GM18502 (cell line): ENCODE data around the gene TMEM232.
A peak's percentile ranks its signal among the peaks of the same experiment; 100 is the strongest.

Source experiments
- ATAC-seq: cut with Tn5 transposase; IDR thresholded peaks from one replicate; pipeline ENCODE4 v1.9.1; 2021; ENCODE audit warnings: mild to moderate bottlenecking; ENCODE audit not compliant: unreplicated experiment, poor library complexity

TMEM232 gene

DNA sequence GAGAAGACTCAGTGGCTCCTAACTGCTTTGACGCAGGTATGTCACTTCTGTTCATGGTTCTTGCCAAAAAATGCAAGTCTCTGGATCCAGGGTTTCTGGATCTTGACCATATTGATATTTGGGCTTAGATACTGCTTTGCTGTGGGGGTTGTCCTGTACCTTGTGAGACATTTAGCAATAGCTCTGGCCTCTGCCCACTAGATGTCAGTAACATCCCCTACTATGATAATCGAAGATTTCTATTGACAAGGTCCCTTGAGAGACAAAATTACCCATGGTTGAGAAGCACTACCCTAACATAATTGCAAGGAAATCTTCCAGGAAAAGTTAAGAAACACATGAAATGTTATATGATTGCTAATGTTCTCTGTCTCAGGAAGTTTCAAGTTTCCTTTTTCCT is 285.4 kb downstream of the TMEM232 start:
- peak; percentile 70 for ATAC-seq

DNA sequence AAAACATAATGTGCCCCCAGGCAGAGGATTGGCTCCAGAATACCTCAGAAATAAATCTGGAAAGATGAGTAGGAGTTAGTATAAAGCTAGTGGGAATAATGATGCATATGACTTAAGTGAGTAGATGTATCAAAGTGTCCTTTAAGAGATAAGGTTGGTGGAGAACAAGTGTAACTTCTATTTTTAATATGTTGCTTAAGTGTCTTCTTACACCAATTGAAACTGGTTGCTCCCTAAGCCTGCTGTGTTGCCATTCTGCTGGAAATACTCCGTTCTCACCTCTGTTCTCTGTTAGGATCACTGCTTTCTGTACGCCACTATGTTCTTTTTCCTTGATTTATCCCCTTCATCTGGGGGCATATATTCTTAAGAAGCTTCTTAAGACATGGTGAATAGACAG is 286.4 kb downstream of the TMEM232 start:
- ATAC-seq, result no peak

DNA sequence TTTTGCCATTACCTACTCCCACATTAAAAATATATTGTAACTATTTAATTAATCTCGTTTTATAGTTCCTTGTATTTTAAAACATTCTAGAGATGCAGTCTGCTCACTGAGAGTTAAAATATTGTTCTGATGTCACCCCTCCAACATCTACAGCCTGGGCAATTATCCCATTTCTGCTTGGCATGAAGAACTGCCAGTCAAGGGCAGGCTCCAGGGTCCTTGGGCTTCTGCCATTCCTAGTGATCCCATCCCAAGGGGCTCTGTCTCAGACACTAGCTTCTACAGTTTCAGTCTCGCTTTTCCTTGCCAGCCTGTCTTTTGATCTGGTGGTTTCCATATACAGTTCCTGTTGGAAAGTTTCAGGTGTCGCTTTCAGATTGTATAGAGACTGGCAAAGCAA is 287.2 kb downstream of the TMEM232 start:
- no peak for ATAC-seq

DNA sequence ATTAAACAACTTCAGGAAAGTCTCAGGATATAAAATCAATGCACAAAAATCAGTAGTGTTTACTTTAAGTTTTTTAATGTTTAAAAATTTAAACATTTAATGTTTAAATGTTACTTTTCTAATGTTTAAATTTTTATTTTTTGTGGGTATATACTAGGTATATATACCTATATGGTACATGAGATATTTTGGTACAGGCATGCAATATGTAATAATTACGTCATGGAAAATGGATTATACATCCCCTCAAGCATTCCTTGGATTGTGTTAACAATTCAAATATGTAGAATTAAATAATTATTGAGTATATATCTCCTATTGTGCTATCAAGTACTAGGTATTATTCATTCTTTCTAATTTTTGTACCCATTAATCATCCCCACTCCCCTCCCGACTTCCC is 291.3 kb downstream of the TMEM232 start:
- no peak for ATAC-seq

DNA sequence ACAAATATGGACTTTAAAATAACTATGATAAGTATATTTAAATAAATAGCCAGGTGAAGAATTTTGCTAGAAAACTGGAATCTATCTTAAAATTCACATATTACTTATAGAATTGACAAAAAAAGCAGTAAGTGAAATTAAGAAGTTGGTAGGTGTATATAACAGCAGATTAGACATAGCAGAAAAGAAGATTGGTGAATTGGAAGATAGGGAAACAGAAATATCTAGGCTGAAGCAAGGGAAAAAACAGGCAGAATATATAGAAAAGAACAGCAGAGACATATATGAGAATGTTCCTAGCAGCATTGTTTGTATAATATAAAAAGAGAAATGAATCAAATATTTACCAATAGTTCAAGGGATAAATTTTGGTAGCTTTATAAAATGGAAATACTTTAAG is 294.9 kb downstream of the TMEM232 start:
- ATAC-seq, result no peak

DNA sequence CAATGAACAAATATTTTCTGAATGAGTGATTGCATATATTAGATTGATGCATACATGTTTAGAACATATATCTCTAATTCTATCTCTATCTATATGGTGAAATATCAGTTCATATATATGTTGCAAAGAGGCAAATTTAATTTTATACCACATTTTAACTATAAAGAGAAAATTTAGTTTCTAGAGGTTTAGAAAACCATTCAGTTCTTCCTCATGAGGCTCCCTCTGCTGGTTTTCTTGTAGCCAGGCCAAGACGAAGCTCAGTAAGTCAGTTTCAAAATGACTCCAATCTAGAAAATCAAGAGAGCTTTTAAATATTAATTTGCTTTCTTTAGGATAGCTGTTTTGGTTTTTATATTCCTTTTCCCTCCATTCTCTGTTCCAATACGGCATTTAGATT is 312.1 kb downstream of the TMEM232 start:
- ATAC-seq, result peak; percentile 63

DNA sequence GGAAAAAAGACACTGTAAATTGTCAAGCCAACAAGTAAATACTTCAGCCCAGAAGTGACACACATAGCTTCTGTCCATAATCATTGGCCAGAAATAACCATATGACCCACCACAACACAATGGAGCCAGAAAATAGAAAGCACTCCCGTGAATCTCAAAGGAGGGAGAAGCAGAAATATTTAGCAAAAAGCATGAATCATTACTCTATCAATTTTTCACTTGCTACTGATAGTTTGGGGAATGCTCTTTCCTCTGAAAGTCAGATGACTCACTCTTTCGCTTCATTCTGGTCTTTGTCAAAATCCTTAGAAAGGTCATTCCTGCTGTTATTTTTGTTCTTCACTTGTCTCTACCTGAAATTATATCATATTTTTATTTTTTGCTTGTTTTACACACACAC is 312.6 kb downstream of the TMEM232 start:
- no peak for ATAC-seq

DNA sequence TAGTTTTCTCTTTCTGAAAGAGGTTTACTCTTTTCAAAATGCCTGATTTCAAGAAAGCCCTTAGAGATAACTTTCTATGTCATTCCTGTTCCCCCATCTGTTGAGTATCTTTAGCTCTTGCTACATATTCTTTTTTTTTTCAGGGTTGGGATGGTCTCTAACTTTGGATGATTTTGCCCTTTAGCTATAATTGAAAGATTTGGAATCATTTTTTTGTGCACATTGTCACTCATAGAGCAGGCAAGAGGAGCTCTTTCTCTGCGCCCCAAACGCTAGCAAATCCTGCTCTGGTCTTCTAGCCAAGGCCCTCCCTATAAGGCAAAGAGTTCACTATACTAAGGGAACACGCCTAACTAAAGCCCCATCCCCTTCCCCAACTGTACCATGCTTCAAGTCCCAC is 316.9 kb downstream of the TMEM232 start:
- ATAC-seq, result no peak

DNA sequence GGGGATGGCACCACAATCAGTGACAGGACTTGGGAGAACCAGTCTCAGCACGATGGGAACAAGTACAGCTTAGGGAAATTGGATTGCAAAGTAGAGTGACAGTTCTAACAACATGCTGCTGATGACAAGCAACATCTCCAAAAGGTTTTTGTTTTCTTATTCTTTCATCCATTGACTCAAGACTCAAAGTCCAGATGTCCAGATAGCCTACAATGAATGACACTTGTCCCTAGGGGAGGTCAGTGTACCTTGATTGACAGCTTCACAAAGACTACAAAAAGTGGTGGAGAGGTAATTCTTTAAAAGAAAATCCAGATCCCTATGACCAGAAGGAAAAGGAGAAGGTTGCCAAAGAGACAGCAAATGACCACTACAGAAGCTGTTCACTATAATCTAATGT is 323.9 kb downstream of the TMEM232 start:
- ATAC-seq, result no peak

DNA sequence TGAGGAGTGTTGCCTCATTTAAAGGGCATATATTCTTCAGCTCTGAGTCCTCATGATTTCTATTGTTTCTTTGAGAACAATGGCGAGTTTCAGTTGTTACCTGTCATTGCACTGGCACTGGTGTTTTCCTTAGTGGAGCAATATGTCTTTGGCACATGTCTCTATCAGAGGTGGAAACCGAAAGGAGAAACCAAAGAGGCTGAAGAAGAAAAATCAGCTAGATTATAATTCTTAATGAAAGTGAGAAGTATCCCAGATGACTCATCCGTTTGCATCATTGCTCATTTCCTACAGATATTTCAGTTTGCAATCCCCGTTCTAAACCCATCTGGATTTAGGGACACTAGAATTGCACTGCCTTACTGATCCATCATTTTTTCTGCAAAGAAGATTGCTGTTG is 324.6 kb downstream of the TMEM232 start:
- ATAC-seq, result no peak

DNA sequence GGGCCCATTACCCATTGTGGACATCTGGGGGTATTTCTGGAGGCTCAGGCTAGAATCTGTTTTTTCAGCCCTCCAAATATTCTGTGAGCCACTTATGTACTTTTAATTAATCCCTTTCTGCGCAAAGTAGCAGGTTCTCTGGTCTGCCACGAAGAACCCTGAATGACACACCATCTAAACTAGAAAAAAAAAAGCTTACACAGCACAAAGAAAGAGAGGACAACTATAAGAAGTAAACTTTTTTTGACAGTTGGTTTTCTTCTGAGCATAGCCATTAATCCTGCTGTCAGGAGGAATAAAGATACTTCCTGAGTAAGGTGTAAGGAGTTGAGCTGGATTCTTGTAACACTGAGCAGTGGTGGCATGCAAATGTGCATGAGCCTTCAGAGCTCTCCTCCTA is 327.5 kb downstream of the TMEM232 start:
- ATAC-seq, result no peak

DNA sequence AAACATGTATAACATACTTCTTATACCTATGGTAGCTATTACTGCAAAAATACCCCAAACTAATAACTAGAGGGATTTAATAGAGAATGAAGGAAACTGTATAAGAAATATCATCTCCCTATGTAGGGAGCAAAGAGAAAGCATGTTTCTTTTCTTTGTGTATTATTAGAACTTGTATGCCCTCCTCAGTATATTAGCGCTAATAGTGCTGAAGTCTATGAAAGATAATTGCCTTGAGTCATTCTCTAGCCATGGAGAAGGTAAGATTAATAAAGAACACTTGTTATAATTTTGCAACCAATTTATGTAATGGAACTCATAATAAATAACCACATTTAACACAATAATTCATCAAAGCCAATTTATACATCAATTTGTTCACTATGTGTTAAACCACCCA is 329.2 kb downstream of the TMEM232 start:
- no peak for ATAC-seq

DNA sequence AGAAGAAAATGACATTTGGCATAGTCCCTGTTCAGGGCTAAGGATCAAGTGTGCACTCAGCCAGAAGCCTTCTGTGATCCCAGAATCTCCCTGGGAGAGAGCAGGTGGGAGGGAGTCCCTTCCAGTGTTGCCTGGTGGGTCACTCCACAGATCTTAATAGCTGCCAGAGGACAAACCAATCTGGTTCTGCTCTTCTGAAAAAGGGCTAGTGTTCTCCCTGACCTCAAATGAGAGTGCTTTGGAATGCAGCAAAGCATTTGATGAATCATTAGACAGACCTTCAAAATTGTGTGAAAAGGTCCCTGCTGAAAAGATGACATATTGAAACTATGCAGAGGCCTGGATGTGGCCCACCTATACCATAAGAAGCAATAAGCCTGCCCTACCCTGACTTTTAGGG is 339.7 kb downstream of the TMEM232 start:
- no peak for ATAC-seq

DNA sequence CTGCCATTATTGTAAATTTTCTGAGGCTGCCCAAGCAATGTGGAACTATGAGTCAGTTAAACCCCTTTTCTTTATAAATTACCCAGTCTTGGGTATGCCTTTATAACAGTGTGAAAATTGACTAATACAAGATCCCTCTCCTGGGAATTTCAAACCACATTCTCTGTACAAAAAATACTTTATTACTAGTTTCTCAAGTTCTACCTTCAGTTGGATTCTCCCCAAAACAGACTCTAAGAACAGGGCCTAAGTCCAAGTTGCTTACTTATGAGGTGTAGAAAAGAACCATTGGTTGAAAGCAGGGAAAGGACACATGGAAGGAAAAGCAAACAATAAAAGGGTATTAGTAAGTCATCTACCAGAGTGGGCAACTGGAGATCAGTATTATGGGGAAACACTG is 343.2 kb downstream of the TMEM232 start:
- no peak for ATAC-seq

DNA sequence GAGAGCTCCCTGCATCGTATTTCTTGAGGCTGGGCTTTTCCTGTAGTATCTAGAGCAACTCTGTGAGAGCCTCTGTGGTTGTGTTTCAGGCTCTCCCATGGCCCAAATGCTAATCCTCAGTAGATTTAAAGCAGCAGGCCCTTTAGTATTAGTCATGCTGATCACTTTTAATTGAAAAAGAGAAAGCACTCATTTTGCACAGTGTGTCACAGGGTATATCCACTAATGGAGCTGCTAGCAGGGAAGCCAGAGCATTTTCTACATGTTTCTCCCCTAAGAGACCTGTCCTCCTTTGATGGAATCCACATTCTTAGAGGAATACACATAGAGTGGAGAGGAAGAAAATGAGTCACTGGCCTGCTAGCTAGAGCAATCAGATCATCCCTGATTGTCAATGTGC is 348.5 kb downstream of the TMEM232 start:
- no peak for ATAC-seq

DNA sequence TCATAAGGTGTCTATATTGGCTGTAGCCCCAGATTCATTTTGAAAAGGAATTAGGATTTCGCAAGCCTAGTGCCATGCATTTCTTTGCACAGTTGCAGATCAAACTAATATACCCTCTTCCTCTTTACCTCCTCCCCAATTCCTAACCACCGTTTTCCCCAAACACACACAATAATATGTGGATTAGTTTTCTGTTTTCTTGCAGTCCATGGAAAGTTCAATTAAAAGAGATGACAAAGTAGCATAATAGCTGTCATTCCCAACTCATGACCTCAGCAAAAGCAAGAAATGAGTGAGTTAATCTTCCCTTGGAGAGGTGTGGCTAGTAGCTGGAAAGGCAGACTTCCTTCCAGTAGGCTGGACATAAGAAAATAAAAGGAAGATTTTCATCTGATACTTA is 349.1 kb downstream of the TMEM232 start:
- ATAC-seq, result no peak

DNA sequence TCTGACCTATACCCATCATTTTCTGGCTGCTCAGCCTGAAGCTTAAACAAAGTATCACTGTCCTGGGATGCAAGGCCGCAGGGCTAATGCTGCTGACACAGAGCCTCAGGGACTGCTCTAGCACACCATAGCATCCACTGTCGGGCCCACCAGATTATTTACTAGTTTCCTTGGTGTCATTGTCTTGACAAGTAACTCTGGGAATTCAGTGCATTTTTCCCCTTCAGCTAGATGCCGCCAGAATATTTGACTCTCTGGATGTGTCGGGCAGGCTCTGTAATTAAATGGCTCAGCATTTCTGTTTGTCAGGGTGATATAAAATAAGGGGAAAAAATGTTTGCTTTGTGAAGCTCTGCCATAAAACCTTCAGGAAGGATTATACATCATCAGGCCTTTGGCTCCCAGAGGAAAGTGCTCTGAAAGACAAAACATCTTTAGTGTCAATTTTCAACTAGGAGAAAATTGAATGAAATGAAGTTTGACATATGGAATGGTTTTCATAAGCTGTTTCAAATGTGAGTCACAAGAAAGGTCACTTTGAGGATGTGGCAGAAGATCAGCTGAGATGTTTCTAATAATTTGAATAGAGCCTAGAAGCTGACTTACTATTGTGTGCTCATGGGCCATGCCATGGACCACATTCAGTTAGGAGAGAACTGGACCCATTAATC is 350.1 kb downstream of the TMEM232 start:
- ATAC-seq, result no peak

DNA sequence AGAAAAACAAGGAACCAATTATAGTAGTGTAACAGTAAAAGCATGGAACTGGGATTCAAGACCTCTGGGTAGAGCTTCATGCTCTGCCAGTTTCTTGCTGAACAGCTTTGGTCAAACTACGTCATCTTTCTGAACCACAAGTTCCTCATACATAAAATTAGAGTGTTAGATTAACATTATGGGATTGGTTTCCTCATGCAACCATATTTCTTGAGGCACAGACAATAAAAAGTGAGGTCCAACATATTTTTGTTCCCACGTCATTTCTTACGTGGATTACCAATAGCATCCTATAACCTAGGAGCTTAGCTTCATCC is 354.8 kb downstream of the TMEM232 start:
- peak; percentile 96 for ATAC-seq

DNA sequence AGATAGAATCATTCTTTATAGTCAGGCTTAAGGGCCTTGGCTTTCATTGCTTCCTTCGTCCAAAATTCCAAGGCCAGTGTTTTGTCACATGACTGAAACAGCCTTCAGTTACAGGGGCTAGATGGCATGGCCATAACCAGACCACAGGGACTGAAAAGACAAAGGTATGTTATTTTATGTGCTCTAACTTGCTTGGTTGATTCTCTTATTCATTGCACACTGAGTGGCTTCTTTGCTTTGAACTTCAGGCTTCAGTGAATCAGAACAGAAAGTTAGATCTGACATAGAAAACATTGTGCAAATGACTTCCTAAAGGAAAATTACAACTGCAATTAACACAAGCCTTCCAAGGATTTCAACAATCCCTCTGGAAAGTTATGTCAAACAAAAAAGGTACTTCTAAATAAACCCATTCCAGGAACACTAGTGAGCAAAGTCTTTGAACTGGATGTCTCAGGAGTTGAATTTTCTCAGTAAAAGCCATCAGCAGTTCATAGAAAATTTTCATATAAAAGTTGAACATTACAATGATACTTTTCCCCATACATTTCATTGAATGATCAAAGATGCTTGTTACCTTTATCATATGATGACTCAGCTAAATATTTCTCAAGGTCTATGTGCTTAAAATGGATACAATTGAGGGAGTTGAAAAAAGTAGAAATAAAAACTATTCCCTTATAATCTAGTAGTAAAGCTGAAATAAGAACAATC is 355.3 kb downstream of the TMEM232 start:
- ATAC-seq, result no peak
